GM23338 (cell line): ENCODE measurements around the gene AGAP1. TPM values are rescaled to one million over a fixed set of nuclear protein-coding genes. Genes with fewer than 3 reads are reported as not detected.

Experiments used
- ATAC-seq: fragments of 200-7000 bp; cut with Tn5 transposase; 3 replicates; pipeline ENCODE4 v1.9.1; 2020
- DNase-seq: peaks from one replicate; pipeline ENCODE4 v3.0.0-alpha.2; 2015; ENCODE audit warnings: low spot score
- H2AFZ ChIP-seq: fragments of 200-600 bp; sonication (generic); 2 replicates; pipeline ENCODE4 v1.8.0; 2016; ENCODE audit warnings: antibody characterized with exemption, mild to moderate bottlenecking, moderate library complexity
- H3F3A ChIP-seq: fragments of 200-600 bp; sonication (generic); replicated peaks from 2 replicates; pipeline ENCODE4 v1.8.0; 2017; ENCODE audit warnings: antibody characterized with exemption, mixed run types, low read depth
- H3K27ac ChIP-seq: fragments of 200-600 bp; sonication (generic); 2 replicates; pipeline ENCODE4 v1.6.1; 2016; ENCODE audit warnings: low read depth
- H3K27me3 ChIP-seq: fragments of 200-600 bp; sonication (generic); 2 replicates; pipeline ENCODE4 v1.8.0; 2016; ENCODE audit warnings: mild to moderate bottlenecking, mixed run types, moderate library complexity; ENCODE audit not compliant: insufficient read depth
- H3K36me3 ChIP-seq: fragments of 200-600 bp; sonication (generic); 2 replicates; pipeline ENCODE4 v1.8.0; 2016; ENCODE audit warnings: mild to moderate bottlenecking; ENCODE audit not compliant: insufficient read depth
- H3K4me1 ChIP-seq: fragments of 200-600 bp; sonication (generic); 2 replicates; pipeline ENCODE4 v1.8.0; 2016; ENCODE audit warnings: mild to moderate bottlenecking, moderate library complexity; ENCODE audit not compliant: insufficient read depth
- H3K4me2 ChIP-seq: fragments of 200-600 bp; sonication (generic); 2 replicates; pipeline ENCODE4 v1.7.1; 2017; ENCODE audit warnings: mixed run types
- H3K4me3 ChIP-seq: fragments of 200-600 bp; sonication (generic); 2 replicates; pipeline ENCODE4 v1.6.1; 2016; ENCODE audit warnings: mixed run types
- H3K79me2 ChIP-seq: fragments of 200-600 bp; sonication (generic); replicated peaks from 2 replicates; pipeline ENCODE4 v1.8.0; 2017; ENCODE audit warnings: mild to moderate bottlenecking; ENCODE audit not compliant: insufficient read depth
- H3K9me2 ChIP-seq: fragments of 200-600 bp; sonication (generic); 2 replicates; pipeline ENCODE4 v1.8.0; 2017; ENCODE audit not compliant: insufficient read depth
- H4K20me1 ChIP-seq: fragments of 200-600 bp; sonication (generic); replicated peaks from 2 replicates; pipeline ENCODE4 v1.8.0; 2017; ENCODE audit warnings: mild to moderate bottlenecking; ENCODE audit not compliant: insufficient read depth
- H3K27ac Mint-ChIP-seq: 2 replicates; pipeline ENCODE4 v1.8.0; 2020; ENCODE audit warnings: inconsistent platforms, mild to moderate bottlenecking, moderate library complexity, mixed read lengths
- H3K27me3 Mint-ChIP-seq: 3 replicates; pipeline ENCODE4 v1.8.0; 2022; ENCODE audit warnings: low read depth, mild to moderate bottlenecking, moderate library complexity, mixed read lengths, inconsistent platforms; ENCODE audit not compliant: insufficient read depth, poor library complexity
- H3K36me3 Mint-ChIP-seq: 3 replicates; pipeline ENCODE4 v1.8.0; 2021; ENCODE audit warnings: low read depth, mild to moderate bottlenecking, inconsistent platforms, moderate library complexity, mixed read lengths
- H3K4me1 Mint-ChIP-seq: 3 replicates; pipeline ENCODE4 v1.8.0; 2020; ENCODE audit warnings: mild to moderate bottlenecking, inconsistent platforms, mixed read lengths
- H3K4me3 Mint-ChIP-seq: 3 replicates; pipeline ENCODE4 v1.8.0; 2021; ENCODE audit warnings: moderate library complexity, mild to moderate bottlenecking, inconsistent platforms, mixed read lengths
- H3K9me3 Mint-ChIP-seq: 3 replicates; pipeline ENCODE4 v1.8.0; 2020; ENCODE audit warnings: moderate library complexity, mild to moderate bottlenecking, inconsistent platforms, mixed read lengths
- CREB1 ChIP-seq: fragments of 250-450 bp; sonication (Bioruptor Pico); IDR thresholded peaks from 2 replicates; pipeline ENCODE4 v1.5.0; 2020; ENCODE audit warnings: low read depth, mild to moderate bottlenecking, moderate library complexity
- CTCF ChIP-seq, 2 experiments: fragments of 200-600 bp in 1 of 2; sonication (generic) in 1 of 2; conservative IDR thresholded peaks; 2 replicates each; pipeline versions ENCODE4 v1.5.1 to v1.6.1; 2016 to 2017; ENCODE audit warnings: antibody characterized with exemption in 2 of 2, low read depth in 2 of 2, mild to moderate bottlenecking in 2 of 2, moderate library complexity in 1 of 2
- EZH2 ChIP-seq: fragments of 200-600 bp; sonication (generic); IDR thresholded peaks from one replicate; pipeline ENCODE4 v1.8.0; 2017; ENCODE audit warnings: antibody characterized with exemption, mild to moderate bottlenecking, low read depth; ENCODE audit not compliant: unreplicated experiment
- EZH2phosphoT487 ChIP-seq: fragments of 200-600 bp; sonication (generic); IDR thresholded peaks from one replicate; pipeline ENCODE4 v1.8.1; 2018; ENCODE audit warnings: antibody characterized with exemption; ENCODE audit not compliant: unreplicated experiment
- JUNB ChIP-seq: IDR thresholded peaks from one replicate; pipeline ENCODE4 v1.6.1; 2016; ENCODE audit warnings: antibody characterized with exemption; ENCODE audit not compliant: unreplicated experiment
- POLR2AphosphoS5 ChIP-seq: IDR thresholded peaks from 2 replicates; pipeline ENCODE4 v1.6.1; 2016; ENCODE audit warnings: antibody characterized with exemption, low read depth
- REST ChIP-seq: IDR thresholded peaks from one replicate; pipeline ENCODE4 v1.6.1; 2018; ENCODE audit warnings: antibody characterized with exemption; ENCODE audit not compliant: unreplicated experiment
- STAT1 ChIP-seq: IDR thresholded peaks from one replicate; pipeline ENCODE4 v1.6.1; 2016; ENCODE audit warnings: antibody characterized with exemption; ENCODE audit not compliant: unreplicated experiment
- ZNF114 ChIP-seq: fragments of 250-450 bp; sonication (Bioruptor Pico); IDR thresholded peaks from 2 replicates; pipeline ENCODE4 v1.5.0; 2020; ENCODE audit warnings: mild to moderate bottlenecking, moderate library complexity
- ZNF331 ChIP-seq: fragments of 250-450 bp; sonication (Bioruptor Pico); IDR thresholded peaks from 2 replicates; pipeline ENCODE4 v1.5.0; 2020; ENCODE audit warnings: low read depth, mild to moderate bottlenecking, moderate library complexity
- ZNF462 ChIP-seq: fragments of 250-450 bp; sonication (Bioruptor Pico); IDR thresholded peaks from 2 replicates; pipeline ENCODE4 v1.5.0; 2020; ENCODE audit warnings: mild to moderate bottlenecking, moderate library complexity
- polyA plus RNA-seq: library from polyadenylated mRNA; unstranded; fragments of >200 nt; fragmentation: Nextera tagmentation; extraction: Ambion mirVana; gene quantifications from 2 replicates; pipeline ENCODE4 v1.2.1, GENCODE V29; 2016
- total RNA-seq: library from RNA; depleted of rRNA; stranded (reverse); fragments of >200 nt; shearing (Covaris generic); gene quantifications from 2 replicates; pipeline ENCODE4 v1.2.3, GENCODE V29; 2014

Gene AGAP1
- total and polyA plus RNA-seq, 2 experiments from 2014 or later: 13.3 to 27.9 TPM

- TF ChIP-seq ZNF462: no peak
- no peak for TF ChIP-seq CTCF (conservative IDR thresholded peaks at IDR 0.05; ENCODE audit: low read depth in 2 of 2)
Observed at GRCh38 chr2:235701206-235701981, 207.6 kb downstream of the AGAP1 start (continued).

GRCh38 chr2:235702186-235702585, 208.3 kb downstream of the AGAP1 start:
- H3K27ac Mint-ChIP-seq: no peak overlapping the region
- Histone ChIP-seq H3K79me2 (peaks cover 94% of the 10 kb centered on the region), H3K4me1 (peaks cover 43% of the 10 kb centered on the region)

More at GRCh38 chr2:235702186-235702585, 208.3 kb downstream of the AGAP1 start:
- H3K4me2 ChIP-seq: no peak overlapping the region
- H3K4me3 ChIP-seq: no peak overlapping the region
- H3K36me3 ChIP-seq: no peaks in the 10 kb centered on the region
- no peak overlapping the region for H2AFZ ChIP-seq
- peaks cover 29% of the 10 kb centered on the region for H4K20me1 ChIP-seq
- Mint-ChIP-seq H3K4me1 (peaks cover 48% of the 10 kb centered on the region), H3K36me3 (peaks cover 15% of the 10 kb centered on the region), H3K27me3 (peaks cover 21% of the 10 kb centered on the region), H3K4me3 (no peak overlapping the region), H3K9me3 (peaks cover 16% of the 10 kb centered on the region)
- H3K9me2 ChIP-seq: 0 out of 2 replicates have a peak, but pooled peaks cover 3% of the 10 kb centered on the region
- no peak for ATAC-seq
- TF ChIP-seq EZH2 (no peak), ZNF114 (no peak), REST (no peak), STAT1 (no peak), EZH2phosphoT487 (no peak), POLR2AphosphoS5 (no peak), CREB1 (no peak), ZNF331 (CRISPR knock-in tag) (no peak), JUNB (no peak)
- no peak overlapping the region for H3K27ac ChIP-seq
- DNase-seq: no peak
- H3F3A ChIP-seq: no peaks in the 10 kb centered on the region
- no peaks in the 10 kb centered on the region for H3K27me3 ChIP-seq
